ENCODE measurements around the gene DNM2. TPM values are rescaled to one million over a fixed set of nuclear protein-coding genes. Genes with fewer than 3 reads are reported as not detected.
A peak's percentile ranks its signal among the peaks of the same experiment; 100 is the strongest.
"Not testable (repeated sequence)": the region's sequence is repeated elsewhere in the genome, so short reads cannot be mapped to it uniquely, and the experiment has no call there.

DNM2 gene
- total and polyA plus RNA-seq, 9 of the 15 experiments (the other 6 are each of a cell fraction or from before 2014, with no cell fraction given), result 2.2 to 161 (median 72.6) TPM

DNA sequence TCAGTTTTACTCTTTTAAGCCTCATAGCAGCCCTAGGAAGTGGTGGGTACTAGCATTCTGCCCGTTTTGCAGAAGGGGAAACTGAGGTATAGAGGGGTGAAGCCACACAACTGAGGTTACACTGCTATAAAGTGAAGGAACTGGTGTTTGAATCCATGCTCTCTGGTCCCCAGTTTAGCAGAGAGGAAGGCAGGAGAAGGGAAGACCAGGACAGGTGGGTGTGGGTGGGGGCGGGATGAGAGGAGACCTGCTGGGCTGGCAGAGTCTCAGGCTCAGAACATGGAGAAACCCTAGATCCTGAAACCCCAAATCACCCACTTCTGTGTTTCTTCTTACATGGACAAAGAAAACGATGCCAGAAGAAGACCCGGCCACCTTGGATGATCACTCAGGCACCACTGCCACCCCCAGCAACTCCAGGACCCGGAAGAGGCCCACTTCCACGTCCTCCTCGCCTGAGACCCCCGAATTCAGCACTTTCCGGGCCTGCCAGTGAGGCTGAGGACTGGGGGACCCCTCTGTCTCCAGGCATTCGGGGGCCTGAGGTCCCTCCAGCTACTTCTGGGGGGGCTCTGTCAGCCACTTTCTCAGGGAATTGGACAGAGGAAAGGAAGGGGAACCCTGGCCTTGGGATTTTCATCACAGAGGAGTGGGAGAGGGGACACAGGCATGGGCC lies 151.1 kb downstream of the DNM2 start:
- Histone ChIP-seq H3K4me3 (no peak overlapping the region), H3K4me1 (replicated peaks in 1 of 2; ENCODE audit: control insufficient read depth in 2 of 2, insufficient read depth in 2 of 2, low read length in 2 of 2) (peaks cover 14 to 46% of the 10 kb centered on the region in 2 experiments), H3K9ac (ENCODE audit: insufficient read depth in 1 of 2, low read depth in 2 of 2, low read length in 2 of 2) (peak overlapping the region in 1 of 2 experiments; percentile 63; a peak in 2 of 4 replicates)

DNA sequence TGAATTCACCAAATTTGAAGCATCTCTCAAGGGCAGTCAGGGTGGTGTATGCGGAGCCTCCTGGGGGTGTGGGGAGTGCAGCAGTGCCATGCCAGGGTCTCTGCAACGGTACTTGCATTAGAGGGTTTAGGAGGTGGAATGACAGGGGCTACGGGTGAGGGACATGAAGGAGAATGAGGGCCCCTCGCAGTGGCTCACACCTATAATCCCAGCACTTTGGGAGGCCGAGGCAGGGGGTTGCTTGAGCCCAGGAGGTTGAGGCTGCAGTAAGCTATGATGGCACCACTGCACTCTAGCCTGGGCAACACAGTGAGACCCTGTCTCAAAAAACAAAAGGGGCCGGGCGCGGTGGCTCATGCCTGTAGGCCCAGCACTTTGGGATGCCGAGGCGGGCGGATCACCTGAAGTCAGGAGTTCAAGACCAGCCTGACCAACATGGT lies 152.0 kb downstream of the DNM2 start:
- ATAC-seq; H4K20me1 ChIP-seq (replicated peaks; ENCODE audit: control insufficient read depth, insufficient read depth, low read length); in situ Hi-C loops (cut with MboI); H3K4me2 ChIP-seq (ENCODE audit: insufficient read depth, low read length); DNase-seq (ENCODE audit: extremely low read depth in 1 of 4, low spot score in 3 of 4); CTCF ChIA-PET (ENCODE audit: low intra/inter-chr PET ratio); FAIRE-seq; BruUV-seq (replicated peaks); H3K36me3 ChIP-seq (ENCODE audit: control insufficient read depth, insufficient read depth, low read length); H3K9me1 ChIP-seq (ENCODE audit: control insufficient read depth, insufficient read depth, low read length); H3K9me3 ChIP-seq (replicated peaks; ENCODE audit: control insufficient read depth, insufficient read depth, low read depth, low read length); H3K27me3 ChIP-seq (ENCODE audit: control insufficient read depth in 2 of 2, insufficient read depth in 2 of 2, low read length in 2 of 2); H3K4me3 ChIP-seq; H3K27ac ChIP-seq (ENCODE audit: extremely low read depth, low read depth, low read length): not testable (repeated sequence)
- 0 out of 2 replicates have a peak overlapping the region, but pooled peaks have one; percentile 20 for H2AFZ ChIP-seq (ENCODE audit: low read depth, low read length)
- POLR2A ChIA-PET, result interaction anchor here (0.6 kb wide), 2 partner anchors 223 to 261 kb away, joined by 3 to 4 read pairs; no protein-coding TSS in a partner anchor
- peaks cover 8 to 38% of the 10 kb centered on the region in 2 experiments for H3K4me1 ChIP-seq (replicated peaks in 1 of 2; ENCODE audit: control insufficient read depth in 2 of 2, insufficient read depth in 2 of 2, low read length in 2 of 2)
- H3K9ac ChIP-seq (ENCODE audit: insufficient read depth in 1 of 2, low read depth in 2 of 2, low read length in 2 of 2), result peak overlapping the region in 1 of 2 experiments; percentile 63; a peak in 1 of 4 replicates
- peaks cover 33% of the 10 kb centered on the region for H3K79me2 ChIP-seq (ENCODE audit: control insufficient read depth, insufficient read depth, low read length)
- WGBS (ENCODE audit: insufficient coverage, low coverage, missing lambda C conversion rate), result 85% methylated on average over 11 of the region's 11 CpGs
- intact Hi-C loops (cut with micrococcal nuclease), result loop anchor here (5.0 kb wide), 1 partner anchor 57 kb away; the partner anchor contains the start of genes TIMM29 and YIPF2

More for the DNA sequence above, 151.1 kb downstream of the DNM2 start:
- CTCF ChIA-PET (ENCODE audit: low intra/inter-chr PET ratio), result no interaction called here
- Histone ChIP-seq H3K9me1 (ENCODE audit: control insufficient read depth, insufficient read depth, low read length) (no peaks in the 10 kb centered on the region), H3K36me3 (ENCODE audit: control insufficient read depth, insufficient read depth, low read length) (peaks cover 3% of the 10 kb centered on the region; the same call in 1 of the 3 replicates), H3K79me2 (ENCODE audit: control insufficient read depth, insufficient read depth, low read length) (peaks cover 24% of the 10 kb centered on the region), H3K4me2 (ENCODE audit: insufficient read depth, low read length) (no peak overlapping the region), H3K27ac (ENCODE audit: extremely low read depth, low read depth, low read length) (no peak overlapping the region), H2AFZ (ENCODE audit: low read depth, low read length) (no peak overlapping the region; the same call in 1 of the 2 replicates), H4K20me1 (replicated peaks; ENCODE audit: control insufficient read depth, insufficient read depth, low read length) (no peaks in the 10 kb centered on the region), H3K9me3 (replicated peaks; ENCODE audit: control insufficient read depth, insufficient read depth, low read depth, low read length) (no peaks in the 10 kb centered on the region), H3K27me3 (ENCODE audit: control insufficient read depth in 2 of 2, insufficient read depth in 2 of 2, low read length in 2 of 2) (no peaks in the 10 kb centered on the region)
- DNase-seq (ENCODE audit: extremely low read depth in 1 of 4, low spot score in 3 of 4) (no peak), FAIRE-seq (no peak), ATAC-seq (no peak)
- 71% methylated on average over 10 of the region's 10 CpGs for whole genome bisulfite sequencing (ENCODE audit: insufficient coverage, low coverage, missing lambda C conversion rate)
- TF ChIP-seq ZFPM2 (CRISPR knock-in tag; IDR thresholded peaks at IDR 0.05), result no peak
- TF ChIP-seq, protein P1, sequence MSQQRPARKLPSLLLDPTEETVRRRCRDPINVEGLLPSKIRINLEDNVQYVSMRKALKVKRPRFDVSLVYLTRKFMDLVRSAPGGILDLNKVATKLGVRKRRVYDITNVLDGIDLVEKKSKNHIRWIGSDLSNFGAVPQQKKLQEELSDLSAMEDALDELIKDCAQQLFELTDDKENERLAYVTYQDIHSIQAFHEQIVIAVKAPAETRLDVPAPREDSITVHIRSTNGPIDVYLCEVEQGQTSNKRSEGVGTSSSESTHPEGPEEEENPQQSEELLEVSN (IDR thresholded peaks at IDR 0.05; ENCODE audit: borderline replicate concordance in 1 of 2, extremely low read depth in 1 of 2, insufficient read depth in 1 of 2, insufficient read length in 1 of 2, low read depth in 1 of 2, low read length in 1 of 2, poor library complexity in 1 of 2, severe bottlenecking in 1 of 2), result no peak
- TF ChIP-seq XRCC5 (IDR thresholded peaks at IDR 0.05; ENCODE audit: low read depth, low read length), result no peak
- no peak for TF ChIP-seq ZNF444 (CRISPR knock-in tag; IDR thresholded peaks at IDR 0.05)
- TF ChIP-seq ETV5 (CRISPR knock-in tag; IDR thresholded peaks at IDR 0.05; ENCODE audit: low read depth), result no peak
- no peak for TF ChIP-seq ZKSCAN8 (CRISPR knock-in tag; IDR thresholded peaks at IDR 0.05)
- peak; percentile 37; the same call in 1 of the 2 replicates for TF ChIP-seq BCOR (IDR thresholded peaks at IDR 0.05)
- in situ Hi-C loops (cut with MboI), result no loop called here
- intact Hi-C loops (cut with micrococcal nuclease), result no loop called here
- POLR2A ChIA-PET, result interaction anchor here (0.6 to 0.7 kb wide), 4 partner anchors 33 to 328 kb away, joined by 3 to 4 read pairs (median 3); partner anchors contain the start of gene TMED1
- BruUV-seq (replicated peaks), result no TSS peak
